ENCODE data around the gene UBA1. TPM values are rescaled to one million over a fixed set of nuclear protein-coding genes. Genes with fewer than 3 reads are reported as not detected.
"Not testable (repeated sequence)": the region's sequence is repeated elsewhere in the genome, so short reads cannot be mapped to it uniquely, and the experiment has no call there.

Gene UBA1
- total RNA-seq, 1 experiment from 2014 or later = 275 TPM

DNA sequence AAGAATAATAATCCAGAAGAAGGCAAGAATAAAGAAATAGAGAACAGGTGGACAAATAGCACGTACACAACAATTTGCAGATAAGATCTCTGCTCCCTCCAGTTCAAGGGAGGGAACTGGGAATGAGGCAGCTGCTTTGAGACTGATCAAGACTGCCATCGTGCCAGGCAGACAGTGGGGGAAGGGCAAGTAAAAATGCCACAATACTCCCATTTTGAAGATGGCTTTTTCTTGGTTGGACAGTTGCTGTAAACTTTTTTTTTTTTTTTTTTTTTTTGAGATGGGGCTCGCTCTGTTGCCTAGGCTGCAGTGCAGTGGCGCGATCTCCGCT, 56.4 kb downstream of the UBA1 start (continued):
- TF ChIP-seq, protein P1, sequence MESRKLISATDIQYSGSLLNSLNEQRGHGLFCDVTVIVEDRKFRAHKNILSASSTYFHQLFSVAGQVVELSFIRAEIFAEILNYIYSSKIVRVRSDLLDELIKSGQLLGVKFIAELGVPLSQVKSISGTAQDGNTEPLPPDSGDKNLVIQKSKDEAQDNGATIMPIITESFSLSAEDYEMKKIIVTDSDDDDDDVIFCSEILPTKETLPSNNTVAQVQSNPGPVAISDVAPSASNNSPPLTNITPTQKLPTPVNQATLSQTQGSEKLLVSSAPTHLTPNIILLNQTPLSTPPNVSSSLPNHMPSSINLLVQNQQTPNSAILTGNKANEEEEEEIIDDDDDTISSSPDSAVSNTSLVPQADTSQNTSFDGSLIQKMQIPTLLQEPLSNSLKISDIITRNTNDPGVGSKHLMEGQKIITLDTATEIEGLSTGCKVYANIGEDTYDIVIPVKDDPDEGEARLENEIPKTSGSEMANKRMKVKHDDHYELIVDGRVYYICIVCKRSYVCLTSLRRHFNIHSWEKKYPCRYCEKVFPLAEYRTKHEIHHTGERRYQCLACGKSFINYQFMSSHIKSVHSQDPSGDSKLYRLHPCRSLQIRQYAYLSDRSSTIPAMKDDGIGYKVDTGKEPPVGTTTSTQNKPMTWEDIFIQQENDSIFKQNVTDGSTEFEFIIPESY (IDR thresholded peaks at IDR 0.05; ENCODE audit: extremely low read depth, insufficient replicate concordance, low read length) = no peak
- TF ChIP-seq POLR2AphosphoS5 (IDR thresholded peaks at IDR 0.05; ENCODE audit: low read depth, low read length) (no peak), CBX3 (IDR thresholded peaks at IDR 0.05; ENCODE audit: low read depth) (no peak)

DNA sequence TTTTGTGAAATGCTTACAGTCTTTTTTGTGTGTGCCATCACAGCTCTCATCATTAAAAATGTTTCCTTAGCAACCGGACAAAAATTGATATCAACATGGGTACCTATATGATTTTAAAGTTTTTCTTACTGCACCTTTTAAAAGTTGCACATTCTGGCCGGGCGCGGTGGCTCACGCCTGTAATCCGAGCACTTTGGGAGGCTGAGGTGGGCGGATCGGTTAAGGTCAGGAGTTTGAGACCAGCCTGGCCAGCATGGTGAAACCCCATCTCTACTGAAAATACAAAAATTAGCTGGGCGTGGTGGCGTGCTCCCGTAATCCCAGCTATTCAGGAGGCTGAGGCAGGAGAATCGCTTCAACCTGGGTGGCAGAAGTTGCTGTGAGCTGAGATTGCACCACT, 64.0 kb downstream of the UBA1 start:
- H3K4me2 ChIP-seq (ENCODE audit: low read length); CTCF ChIA-PET; BruUV-seq (replicated peaks); H4K20me1 ChIP-seq (ENCODE audit: insufficient read depth); intact Hi-C loops (cut with micrococcal nuclease); H3K36me3 ChIP-seq (ENCODE audit: control insufficient read depth in 1 of 2, insufficient read depth in 2 of 2, low read length in 2 of 2); H3K9ac ChIP-seq (ENCODE audit: low read length); H3K79me2 ChIP-seq (ENCODE audit: insufficient read depth, low read length); ATAC-seq; DNase-seq (ENCODE audit: low read depth, low spot score); H2AFZ ChIP-seq (ENCODE audit: low read depth, low read length, poor library complexity, severe bottlenecking); H3K4me3 ChIP-seq (replicated peaks in 1 of 2; ENCODE audit: low read depth in 1 of 2, low read length in 2 of 2); H3K27ac ChIP-seq (ENCODE audit: low read depth, low read length); H3K9me3 ChIP-seq (ENCODE audit: control insufficient read depth in 1 of 2, insufficient read depth in 1 of 2, low read depth in 1 of 2, low read length in 2 of 2); H3K27me3 ChIP-seq (ENCODE audit: insufficient read depth, low read length); RAD21 ChIA-PET (ENCODE audit: low non-redundant PET in 1 of 2, low total read pairs in 2 of 2, uncharacterized antibody in 2 of 2, unreplicated experiment in 2 of 2); H3K4me1 ChIP-seq (ENCODE audit: control insufficient read depth in 1 of 2, insufficient read depth in 2 of 2, low read length in 2 of 2); POLR2A ChIA-PET; H3K9me2 ChIP-seq (ENCODE audit: insufficient read depth): not testable (repeated sequence)

Other genes starting within 250 kb of the UBA1 start
- not detected for gene RGN, start 115.4 kb upstream of the UBA1 start, total RNA-seq (2021; ENCODE audit: unreplicated experiment)
- 78.9 TPM for gene NDUFB11, start 49.1 kb upstream of the UBA1 start, total RNA-seq (2021; ENCODE audit: unreplicated experiment)
- 56.9 TPM for gene RBM10, start 48.6 kb upstream of the UBA1 start, total RNA-seq (2021; ENCODE audit: unreplicated experiment)
- gene CDK16, start 24.9 kb downstream of the UBA1 start, total RNA-seq (2021; ENCODE audit: unreplicated experiment) = 131 TPM
- 62.0 TPM for gene USP11, start 39.2 kb downstream of the UBA1 start, total RNA-seq (2021; ENCODE audit: unreplicated experiment)
- not detected for gene ZNF157, start 176.7 kb downstream of the UBA1 start, total RNA-seq (2021; ENCODE audit: unreplicated experiment)